ENCODE data around the gene HERC2. TPM values are rescaled to one million over a fixed set of nuclear protein-coding genes. Genes with fewer than 3 reads are reported as not detected.

The HERC2 gene
- total RNA-seq, 6 experiments from 2014 or later: 33.6 to 47.3 (median 37.0) TPM

GRCh38 chr15:28086175-28086703 lies 235.7 kb downstream of the HERC2 start:
- peak; percentile 78 for TF ChIP-seq CTCF (IDR thresholded peaks at IDR 0.05)
- peaks cover 8% of the 10 kb centered on the region for H3K9me3 Mint-ChIP-seq
- no peak overlapping the region for H3K4me3 Mint-ChIP-seq
- peaks cover 7% of the 10 kb centered on the region for H3K27me3 Mint-ChIP-seq (ENCODE audit: insufficient read depth)
- peak; percentile 52 for DNase-seq
- H3K4me1 Mint-ChIP-seq (ENCODE audit: low read depth): no peaks in the 10 kb centered on the region
- H3K27ac Mint-ChIP-seq: no peak overlapping the region
- no peaks in the 10 kb centered on the region for H3K36me3 Mint-ChIP-seq (ENCODE audit: low read depth)

GRCh38 chr15:28085489-28086174 lies 236.3 kb downstream of the HERC2 start:
- TF ChIP-seq CTCF (IDR thresholded peaks at IDR 0.05): no peak
- Mint-ChIP-seq H3K36me3 (ENCODE audit: low read depth) (no peaks in the 10 kb centered on the region), H3K4me3 (no peak overlapping the region), H3K27me3 (ENCODE audit: insufficient read depth) (peaks cover 7% of the 10 kb centered on the region), H3K4me1 (ENCODE audit: low read depth) (no peaks in the 10 kb centered on the region), H3K9me3 (peaks cover 6% of the 10 kb centered on the region), H3K27ac (no peak overlapping the region)
- no peak for DNase-seq

- TF ChIP-seq CTCF (IDR thresholded peaks at IDR 0.05): no peak
- H3K36me3 Mint-ChIP-seq (ENCODE audit: low read depth): no peaks in the 10 kb centered on the region
- H3K9me3 Mint-ChIP-seq: no peaks in the 10 kb centered on the region
- no peak overlapping the region for H3K27ac Mint-ChIP-seq
- H3K4me3 Mint-ChIP-seq: no peak overlapping the region
- peaks cover 7% of the 10 kb centered on the region for H3K27me3 Mint-ChIP-seq (ENCODE audit: insufficient read depth)
- DNase-seq: no peak
- H3K4me1 Mint-ChIP-seq (ENCODE audit: low read depth): no peaks in the 10 kb centered on the region
Observed at GRCh38 chr15:28084547-28084946, 237.4 kb downstream of the HERC2 start.

GRCh38 chr15:28082891-28083684 lies 238.9 kb downstream of the HERC2 start:
- TF ChIP-seq CTCF (IDR thresholded peaks at IDR 0.05): no peak
- H3K27ac Mint-ChIP-seq: no peak overlapping the region
- H3K27me3 Mint-ChIP-seq (ENCODE audit: insufficient read depth): peaks cover 6% of the 10 kb centered on the region
- no peaks in the 10 kb centered on the region for H3K4me1 Mint-ChIP-seq (ENCODE audit: low read depth)
- no peaks in the 10 kb centered on the region for H3K9me3 Mint-ChIP-seq
- H3K36me3 Mint-ChIP-seq (ENCODE audit: low read depth): no peaks in the 10 kb centered on the region
- H3K4me3 Mint-ChIP-seq: no peak overlapping the region
- no peak for DNase-seq

GRCh38 chr15:28081594-28081993 lies 240.4 kb downstream of the HERC2 start:
- Mint-ChIP-seq H3K4me3 (no peak overlapping the region), H3K4me1 (ENCODE audit: low read depth) (no peaks in the 10 kb centered on the region), H3K9me3 (no peaks in the 10 kb centered on the region), H3K36me3 (ENCODE audit: low read depth) (no peaks in the 10 kb centered on the region), H3K27me3 (ENCODE audit: insufficient read depth) (peaks cover 6% of the 10 kb centered on the region), H3K27ac (no peak overlapping the region)
- TF ChIP-seq CTCF (IDR thresholded peaks at IDR 0.05): no peak
- no peak for DNase-seq
